Testis (tissue), 2 donors: ENCODE results near the gene DLGAP4.

Source experiments
- POLR2A ChIP-seq: fragments of 450-650 bp; IDR thresholded peaks from one replicate; pipeline ENCODE4 v1.6.1; 2017; ENCODE audit warnings: antibody characterized with exemption, mild to moderate bottlenecking, moderate library complexity
- TF ChIP-seq, protein P1 (sequence below), 3 experiments: fragments of 450-650 bp in 2 of 3; fragments of 200-600 bp in 1 of 3; sonication (generic) in 1 of 3; IDR thresholded peaks; one replicate each; pipeline ENCODE4 v1.5.1; 2016 to 2019; ENCODE audit warnings: antibody characterized with exemption in 3 of 3, mild to moderate bottlenecking in 2 of 3, moderate library complexity in 1 of 3

DNA sequence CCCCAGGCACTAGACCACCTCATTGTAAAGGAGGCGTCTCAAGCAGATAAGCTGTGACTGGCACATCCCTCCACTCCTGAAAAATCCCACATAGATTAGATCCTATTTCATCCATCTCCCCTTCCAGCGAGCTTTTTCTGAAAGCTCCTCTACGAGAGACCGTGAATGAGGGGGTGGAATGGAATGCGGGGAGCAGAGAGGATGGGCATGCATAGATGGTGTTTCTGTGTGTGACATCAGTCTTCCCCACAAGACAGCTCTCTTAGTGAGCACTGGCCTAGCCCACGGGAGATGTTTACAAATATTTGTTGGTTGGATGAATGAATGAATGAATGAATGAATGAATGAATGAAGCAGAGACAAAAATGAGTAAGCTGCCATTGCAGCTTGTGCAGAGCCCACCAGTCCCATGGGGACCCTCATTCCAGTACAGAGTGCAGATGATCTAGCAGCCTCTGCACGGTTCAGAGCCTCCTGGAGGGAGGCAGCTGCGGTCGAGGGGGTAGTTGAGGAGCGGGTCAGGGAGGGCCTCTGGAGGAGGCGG, 98.4 kb downstream of the DLGAP4 start:
- TF ChIP-seq, protein P1, sequence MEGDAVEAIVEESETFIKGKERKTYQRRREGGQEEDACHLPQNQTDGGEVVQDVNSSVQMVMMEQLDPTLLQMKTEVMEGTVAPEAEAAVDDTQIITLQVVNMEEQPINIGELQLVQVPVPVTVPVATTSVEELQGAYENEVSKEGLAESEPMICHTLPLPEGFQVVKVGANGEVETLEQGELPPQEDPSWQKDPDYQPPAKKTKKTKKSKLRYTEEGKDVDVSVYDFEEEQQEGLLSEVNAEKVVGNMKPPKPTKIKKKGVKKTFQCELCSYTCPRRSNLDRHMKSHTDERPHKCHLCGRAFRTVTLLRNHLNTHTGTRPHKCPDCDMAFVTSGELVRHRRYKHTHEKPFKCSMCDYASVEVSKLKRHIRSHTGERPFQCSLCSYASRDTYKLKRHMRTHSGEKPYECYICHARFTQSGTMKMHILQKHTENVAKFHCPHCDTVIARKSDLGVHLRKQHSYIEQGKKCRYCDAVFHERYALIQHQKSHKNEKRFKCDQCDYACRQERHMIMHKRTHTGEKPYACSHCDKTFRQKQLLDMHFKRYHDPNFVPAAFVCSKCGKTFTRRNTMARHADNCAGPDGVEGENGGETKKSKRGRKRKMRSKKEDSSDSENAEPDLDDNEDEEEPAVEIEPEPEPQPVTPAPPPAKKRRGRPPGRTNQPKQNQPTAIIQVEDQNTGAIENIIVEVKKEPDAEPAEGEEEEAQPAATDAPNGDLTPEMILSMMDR (IDR thresholded peaks at IDR 0.05): no peak
- no peak for TF ChIP-seq POLR2A
